ENCODE data around the gene LHX1.

DNA sequence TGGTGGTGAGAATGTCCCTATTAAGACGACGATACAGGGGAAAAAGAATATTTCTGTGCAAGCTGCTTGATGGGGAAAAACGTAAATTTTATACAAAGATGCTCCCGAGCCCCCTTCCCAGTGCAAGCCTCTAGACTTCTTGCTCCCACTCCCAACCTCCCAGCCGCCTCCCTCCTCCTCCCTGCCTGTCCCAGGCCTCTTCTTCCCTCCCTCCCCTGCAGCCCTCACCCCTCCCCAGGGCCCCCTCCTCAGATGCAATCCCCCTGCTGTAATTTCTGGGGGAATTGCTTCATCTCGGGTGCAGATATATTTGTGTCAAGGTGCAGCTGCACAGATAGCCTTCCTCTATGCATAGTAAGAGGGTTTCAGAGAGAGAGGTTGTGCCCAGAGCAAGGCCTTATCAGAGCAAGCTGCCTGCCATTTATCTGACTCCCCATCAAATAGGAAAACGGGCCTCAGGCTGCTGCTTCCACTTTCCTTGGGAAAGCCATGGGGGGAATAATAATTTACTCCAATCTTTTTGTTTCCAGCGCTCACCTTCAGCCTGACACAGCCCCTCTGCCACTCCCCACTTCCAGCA, 47.4 kb upstream of the LHX1 start:
- TF ChIP-seq, protein P1, sequence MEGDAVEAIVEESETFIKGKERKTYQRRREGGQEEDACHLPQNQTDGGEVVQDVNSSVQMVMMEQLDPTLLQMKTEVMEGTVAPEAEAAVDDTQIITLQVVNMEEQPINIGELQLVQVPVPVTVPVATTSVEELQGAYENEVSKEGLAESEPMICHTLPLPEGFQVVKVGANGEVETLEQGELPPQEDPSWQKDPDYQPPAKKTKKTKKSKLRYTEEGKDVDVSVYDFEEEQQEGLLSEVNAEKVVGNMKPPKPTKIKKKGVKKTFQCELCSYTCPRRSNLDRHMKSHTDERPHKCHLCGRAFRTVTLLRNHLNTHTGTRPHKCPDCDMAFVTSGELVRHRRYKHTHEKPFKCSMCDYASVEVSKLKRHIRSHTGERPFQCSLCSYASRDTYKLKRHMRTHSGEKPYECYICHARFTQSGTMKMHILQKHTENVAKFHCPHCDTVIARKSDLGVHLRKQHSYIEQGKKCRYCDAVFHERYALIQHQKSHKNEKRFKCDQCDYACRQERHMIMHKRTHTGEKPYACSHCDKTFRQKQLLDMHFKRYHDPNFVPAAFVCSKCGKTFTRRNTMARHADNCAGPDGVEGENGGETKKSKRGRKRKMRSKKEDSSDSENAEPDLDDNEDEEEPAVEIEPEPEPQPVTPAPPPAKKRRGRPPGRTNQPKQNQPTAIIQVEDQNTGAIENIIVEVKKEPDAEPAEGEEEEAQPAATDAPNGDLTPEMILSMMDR (IDR thresholded peaks at IDR 0.05), result no peak
- TF ChIP-seq POLR2A (IDR thresholded peaks at IDR 0.05; ENCODE audit: low read depth), result no peak
- TF ChIP-seq EP300 (IDR thresholded peaks at IDR 0.05), result no peak
